Measurements from ENCODE around the gene ACTR3. TPM values are rescaled to one million over a fixed set of nuclear protein-coding genes. Genes with fewer than 3 reads are reported as not detected.

The ACTR3 gene
- polyA plus RNA-seq, 1 experiment: 340 TPM

DNA sequence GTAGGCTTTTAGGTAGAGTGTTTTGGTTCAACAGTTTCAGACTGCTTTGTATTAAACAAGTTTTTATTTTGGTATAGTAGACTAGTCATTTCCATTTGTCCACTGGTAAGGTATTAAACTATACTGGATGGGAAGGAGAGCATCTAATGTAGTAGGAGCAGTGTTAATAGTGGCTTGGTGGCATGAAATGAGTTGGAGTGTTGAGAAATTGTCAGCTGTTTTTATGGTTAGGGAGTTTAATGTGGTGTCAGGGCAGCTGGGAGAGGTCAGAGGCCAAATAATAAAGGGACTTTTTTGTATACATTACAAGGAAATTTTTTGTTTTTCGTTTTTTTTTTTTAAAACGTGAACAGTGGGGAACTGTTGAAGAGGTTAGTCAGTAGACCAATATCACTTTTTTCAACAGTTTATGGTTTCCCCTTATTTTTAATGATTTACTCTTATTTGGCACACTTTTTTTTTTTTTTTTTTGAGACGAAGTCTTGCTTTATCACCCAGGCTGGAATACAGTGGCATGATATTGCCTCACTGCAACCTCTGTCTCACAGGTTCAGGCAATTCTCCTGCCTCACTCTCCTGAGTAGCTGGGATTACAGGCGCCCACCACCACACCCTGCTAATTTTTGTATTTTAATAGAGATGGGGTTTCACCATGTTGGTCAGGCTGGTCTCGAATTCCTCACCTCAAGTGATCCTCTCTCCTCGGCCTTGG, 21.2 kb downstream of the ACTR3 start:
- Histone ChIP-seq H3K27me3 (ENCODE audit: control insufficient read depth, insufficient read depth, low read length) (no peaks in the 10 kb centered on the region), H3K36me3 (ENCODE audit: control insufficient read depth, insufficient read depth, low read length) (no peaks in the 10 kb centered on the region; the same call in 1 of the 2 replicates), H3K4me3 (ENCODE audit: low read depth, low read length) (no peak overlapping the region)
- TF ChIP-seq, protein P1, sequence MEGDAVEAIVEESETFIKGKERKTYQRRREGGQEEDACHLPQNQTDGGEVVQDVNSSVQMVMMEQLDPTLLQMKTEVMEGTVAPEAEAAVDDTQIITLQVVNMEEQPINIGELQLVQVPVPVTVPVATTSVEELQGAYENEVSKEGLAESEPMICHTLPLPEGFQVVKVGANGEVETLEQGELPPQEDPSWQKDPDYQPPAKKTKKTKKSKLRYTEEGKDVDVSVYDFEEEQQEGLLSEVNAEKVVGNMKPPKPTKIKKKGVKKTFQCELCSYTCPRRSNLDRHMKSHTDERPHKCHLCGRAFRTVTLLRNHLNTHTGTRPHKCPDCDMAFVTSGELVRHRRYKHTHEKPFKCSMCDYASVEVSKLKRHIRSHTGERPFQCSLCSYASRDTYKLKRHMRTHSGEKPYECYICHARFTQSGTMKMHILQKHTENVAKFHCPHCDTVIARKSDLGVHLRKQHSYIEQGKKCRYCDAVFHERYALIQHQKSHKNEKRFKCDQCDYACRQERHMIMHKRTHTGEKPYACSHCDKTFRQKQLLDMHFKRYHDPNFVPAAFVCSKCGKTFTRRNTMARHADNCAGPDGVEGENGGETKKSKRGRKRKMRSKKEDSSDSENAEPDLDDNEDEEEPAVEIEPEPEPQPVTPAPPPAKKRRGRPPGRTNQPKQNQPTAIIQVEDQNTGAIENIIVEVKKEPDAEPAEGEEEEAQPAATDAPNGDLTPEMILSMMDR (IDR thresholded peaks at IDR 0.05; ENCODE audit: insufficient read depth, low read depth, low read length): no peak
- CTCF ChIA-PET: no interaction called here
- POLR2A ChIA-PET: interaction anchor here (0.6 kb wide), 1 partner anchor 212 kb away, joined by 3 read pairs; no protein-coding TSS in a partner anchor
- DNase-seq (ENCODE audit: low read depth): no peak

DNA sequence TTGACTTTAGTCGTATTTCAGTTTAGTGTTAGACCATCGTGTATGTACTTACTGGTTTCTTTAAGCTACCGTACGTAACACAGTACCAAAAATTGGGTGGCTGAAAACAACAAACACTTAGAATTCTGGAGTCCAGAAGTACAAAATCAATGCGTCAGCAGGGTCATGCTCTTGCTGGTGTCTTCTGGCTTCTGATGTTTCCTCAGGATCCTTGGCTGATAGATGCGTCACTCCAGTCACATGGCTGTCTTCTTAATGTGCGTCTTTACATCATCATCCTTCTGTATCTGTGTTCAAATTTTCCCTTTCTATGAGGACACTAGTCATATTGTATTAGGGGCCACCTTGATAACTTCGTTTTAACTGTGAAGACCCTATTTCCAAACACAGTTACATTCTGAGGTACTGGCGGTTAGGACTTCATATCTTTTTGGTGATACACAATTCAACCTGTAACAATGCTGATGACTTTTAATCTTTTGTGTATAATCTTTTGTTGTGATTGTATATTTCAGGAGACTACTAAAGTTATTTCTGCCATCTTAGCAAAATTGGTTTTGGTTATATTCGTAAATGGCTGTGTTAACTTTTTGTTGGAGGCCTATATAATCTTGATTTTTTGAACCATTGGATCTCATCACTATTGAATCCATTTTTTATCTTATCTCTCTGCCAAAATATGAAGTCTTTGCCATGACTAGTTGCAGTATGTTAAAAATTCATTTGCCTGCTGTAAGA, 25.4 kb downstream of the ACTR3 start:
- POLR2A ChIA-PET: no interaction called here
- no peak for DNase-seq (ENCODE audit: low read depth)
- H3K36me3 ChIP-seq (ENCODE audit: control insufficient read depth, insufficient read depth, low read length): peaks cover 4% of the 10 kb centered on the region

DNA sequence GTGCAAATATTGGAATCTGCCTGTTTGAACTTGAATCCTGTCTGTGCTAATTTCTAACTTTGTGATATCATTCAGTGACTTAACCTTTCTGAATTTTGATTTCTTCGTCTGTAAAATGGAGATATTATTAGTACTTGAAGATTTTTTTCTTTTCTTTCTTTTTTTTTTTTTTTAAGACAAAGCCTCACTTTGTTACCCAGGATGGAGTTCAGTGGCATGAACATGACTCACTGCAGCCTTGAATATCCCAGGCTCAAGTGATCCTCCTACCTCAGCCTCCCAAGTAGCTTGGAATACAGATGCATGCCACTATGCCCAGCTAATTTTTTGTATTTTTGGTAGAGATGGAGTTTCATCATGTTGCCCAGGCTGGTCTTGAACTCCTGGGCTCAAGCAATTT, 28.3 kb downstream of the ACTR3 start:
- CTCF ChIA-PET: no interaction called here
- H3K36me3 ChIP-seq (ENCODE audit: control insufficient read depth, insufficient read depth, low read length): peaks cover 5% of the 10 kb centered on the region
- POLR2A ChIA-PET: no interaction called here
- H3K27me3 ChIP-seq (ENCODE audit: control insufficient read depth, insufficient read depth, low read length): no peaks in the 10 kb centered on the region
- DNase-seq (ENCODE audit: low read depth): no peak
- no peak overlapping the region for H3K4me3 ChIP-seq (ENCODE audit: low read depth, low read length)
- TF ChIP-seq, protein P1 (IDR thresholded peaks at IDR 0.05; ENCODE audit: insufficient read depth, low read depth, low read length): no peak

More for the DNA sequence above, 25.4 kb downstream of the ACTR3 start:
- CTCF ChIA-PET: no interaction called here
- TF ChIP-seq, protein P1 (IDR thresholded peaks at IDR 0.05; ENCODE audit: insufficient read depth, low read depth, low read length): no peak
- H3K27me3 ChIP-seq (ENCODE audit: control insufficient read depth, insufficient read depth, low read length): no peaks in the 10 kb centered on the region
- H3K4me3 ChIP-seq (ENCODE audit: low read depth, low read length): no peak overlapping the region

DNA sequence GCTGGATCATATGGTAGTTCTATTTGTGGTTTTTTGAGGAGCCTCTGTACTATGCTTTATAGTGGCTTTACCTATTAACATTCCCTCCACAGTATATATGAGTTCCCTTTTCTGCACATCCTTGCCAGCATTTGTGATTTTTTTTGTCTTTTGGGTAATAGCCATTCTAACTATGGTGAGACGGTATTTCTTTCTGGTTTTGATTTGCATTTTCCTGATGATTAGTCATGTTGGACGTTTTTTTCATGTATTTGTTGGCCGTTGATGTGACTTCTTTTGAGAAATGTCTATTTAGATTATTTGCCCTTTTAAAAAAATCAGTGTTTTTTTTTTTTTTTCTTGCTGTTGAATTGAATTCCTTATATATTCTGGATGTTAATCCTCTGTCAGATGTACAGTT, 31.1 kb downstream of the ACTR3 start:
- ChIA-PET CTCF (no interaction called here), POLR2A (no interaction called here)
- Histone ChIP-seq H3K4me3 (ENCODE audit: low read depth, low read length) (no peak overlapping the region), H3K27me3 (ENCODE audit: control insufficient read depth, insufficient read depth, low read length) (no peaks in the 10 kb centered on the region), H3K36me3 (ENCODE audit: control insufficient read depth, insufficient read depth, low read length) (peaks cover 5% of the 10 kb centered on the region)
- no peak for DNase-seq (ENCODE audit: low read depth)
- TF ChIP-seq, protein P1 (IDR thresholded peaks at IDR 0.05; ENCODE audit: insufficient read depth, low read depth, low read length): no peak

DNA sequence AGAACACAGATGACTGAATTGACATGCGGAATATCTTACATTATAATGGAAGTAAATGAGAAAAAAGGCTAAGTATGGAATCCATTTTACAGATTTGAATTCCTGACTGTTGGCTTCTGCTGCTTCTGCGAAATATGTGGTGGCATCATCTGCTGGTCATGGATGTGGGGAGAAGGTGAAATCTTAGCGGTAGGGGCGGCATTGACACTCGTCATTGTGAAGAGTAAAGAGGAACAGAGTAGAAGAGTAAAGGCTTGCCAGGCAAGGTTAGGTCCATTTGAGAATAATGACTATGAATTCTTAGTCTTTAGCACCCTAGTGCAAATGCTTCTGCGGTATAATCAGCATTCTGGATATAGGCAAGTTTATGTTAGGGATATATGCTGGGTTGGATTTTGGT, 32.4 kb downstream of the ACTR3 start:
- ChIA-PET POLR2A (no interaction called here), CTCF (no interaction called here)
- TF ChIP-seq, protein P1 (IDR thresholded peaks at IDR 0.05; ENCODE audit: insufficient read depth, low read depth, low read length): no peak
- Histone ChIP-seq H3K27me3 (ENCODE audit: control insufficient read depth, insufficient read depth, low read length) (no peaks in the 10 kb centered on the region), H3K4me3 (ENCODE audit: low read depth, low read length) (no peak overlapping the region), H3K36me3 (ENCODE audit: control insufficient read depth, insufficient read depth, low read length) (peaks cover 8% of the 10 kb centered on the region)
- no peak for DNase-seq (ENCODE audit: low read depth)

Measured in BJ (cell line).